GM11168 (cell line): ENCODE results near the gene FOXP2.
"Not testable (repeated sequence)": the region's sequence is repeated elsewhere in the genome, so short reads cannot be mapped to it uniquely, and the experiment has no call there.

Experiments
- in situ Hi-C: fragments of 300-500 bp; cut with MboI; formaldehyde crosslinking; loops from one replicate; pipeline ENCODE4 v1.12.0; 2022; ENCODE audit warnings: low sequenced_read_pairs; ENCODE audit not compliant: unreplicated experiment

The FOXP2 gene

GRCh38 chr7:114419441-114420272 lies 5.0 kb downstream of the FOXP2 start:
- in situ Hi-C loops = no loop called here

GRCh38 chr7:114422507-114423501 lies 8.2 kb downstream of the FOXP2 start:
- in situ Hi-C loops = no loop called here

GRCh38 chr7:114426382-114426781 lies 11.8 kb downstream of the FOXP2 start:
- in situ Hi-C loops = no loop called here

GRCh38 chr7:114426824-114427223 lies 12.2 kb downstream of the FOXP2 start:
- in situ Hi-C loops = no loop called here

- in situ Hi-C loops = no loop called here
Observed at GRCh38 chr7:114428211-114428610, 13.6 kb downstream of the FOXP2 start.

GRCh38 chr7:114431189-114431588 lies 16.6 kb downstream of the FOXP2 start:
- in situ Hi-C loops = no loop called here

GRCh38 chr7:114432061-114432460 lies 17.4 kb downstream of the FOXP2 start:
- in situ Hi-C loops = no loop called here

GRCh38 chr7:114432703-114433102 lies 18.1 kb downstream of the FOXP2 start:
- in situ Hi-C loops = no loop called here

GRCh38 chr7:114439581-114439980 lies 25.0 kb downstream of the FOXP2 start:
- in situ Hi-C loops = no loop called here

- in situ Hi-C loops = not testable (repeated sequence)
Observed at GRCh38 chr7:114440927-114441326, 26.3 kb downstream of the FOXP2 start.

- in situ Hi-C loops = no loop called here
Observed at GRCh38 chr7:114444196-114444595, 29.6 kb downstream of the FOXP2 start.

- in situ Hi-C loops = no loop called here
Observed at GRCh38 chr7:114450431-114450830, 35.8 kb downstream of the FOXP2 start.

GRCh38 chr7:114459574-114459973 lies 45.0 kb downstream of the FOXP2 start:
- in situ Hi-C loops = no loop called here

- in situ Hi-C loops = no loop called here
Observed at GRCh38 chr7:114460021-114460420, 45.4 kb downstream of the FOXP2 start.

GRCh38 chr7:114466917-114467316 lies 52.3 kb downstream of the FOXP2 start:
- in situ Hi-C loops = no loop called here

GRCh38 chr7:114468844-114469243 lies 54.2 kb downstream of the FOXP2 start:
- in situ Hi-C loops = no loop called here

- in situ Hi-C loops = no loop called here
Observed at GRCh38 chr7:114472896-114473512, 58.4 kb downstream of the FOXP2 start.

GRCh38 chr7:114478384-114478783 lies 63.8 kb downstream of the FOXP2 start:
- in situ Hi-C loops = no loop called here

GRCh38 chr7:114481999-114482398 lies 67.4 kb downstream of the FOXP2 start:
- in situ Hi-C loops = no loop called here

GRCh38 chr7:114484226-114484625 lies 69.6 kb downstream of the FOXP2 start:
- in situ Hi-C loops = no loop called here

- in situ Hi-C loops = no loop called here
Observed at GRCh38 chr7:114487174-114487573, 72.6 kb downstream of the FOXP2 start.
